H9 (cell line): ENCODE data around the gene GJB2. TPM values are rescaled to one million over a fixed set of nuclear protein-coding genes. Genes with fewer than 3 reads are reported as not detected.

ENCODE experiments used
- DNase-seq: peaks from one replicate; pipeline ENCODE4 v3.0.0-alpha.2; 2017
- H2AFZ ChIP-seq: one replicate; pipeline ENCODE4 v1.6.1; 2013; ENCODE audit warnings: mild to moderate bottlenecking, low read length, control low read depth, moderate library complexity
- H2AK5ac ChIP-seq: 2 replicates; pipeline ENCODE4 v1.6.1; 2013; ENCODE audit warnings: low read length, control low read depth, mixed read lengths; ENCODE audit not compliant: insufficient read length
- H2BK120ac ChIP-seq: one replicate; pipeline ENCODE4 v1.6.1; 2013; ENCODE audit warnings: low read depth, mild to moderate bottlenecking, low read length, control low read depth, inconsistent platforms; ENCODE audit not compliant: poor library complexity, severe bottlenecking
- H2BK12ac ChIP-seq: 2 replicates; pipeline ENCODE4 v1.6.1; 2013; ENCODE audit warnings: low read length, control low read depth, mixed read lengths, low read depth; ENCODE audit not compliant: insufficient read length
- H2BK15ac ChIP-seq: 2 replicates; pipeline ENCODE4 v1.6.1; 2013; ENCODE audit warnings: low read depth, low read length, control low read depth
- H2BK20ac ChIP-seq: one replicate; pipeline ENCODE4 v1.6.1; 2013; ENCODE audit warnings: low read depth, mild to moderate bottlenecking, low read length, control low read depth, inconsistent platforms; ENCODE audit not compliant: poor library complexity, severe bottlenecking
- H2BK5ac ChIP-seq: 2 replicates; pipeline ENCODE4 v1.6.1; 2013; ENCODE audit warnings: low read length, control low read depth, mixed read lengths; ENCODE audit not compliant: insufficient read length
- H3K14ac ChIP-seq: 2 replicates; pipeline ENCODE4 v1.6.1; 2013; ENCODE audit warnings: low read length, control low read depth; ENCODE audit not compliant: insufficient read depth
- H3K18ac ChIP-seq: 2 replicates; pipeline ENCODE4 v1.6.1; 2013; ENCODE audit warnings: low read depth, mild to moderate bottlenecking, mixed read lengths, low read length, control low read depth; ENCODE audit not compliant: insufficient read length
- H3K23ac ChIP-seq: 2 replicates; pipeline ENCODE4 v1.6.1; 2013; ENCODE audit warnings: low read length, control low read depth, mixed read lengths, low read depth; ENCODE audit not compliant: insufficient read length
- H3K23me2 ChIP-seq: 2 replicates; pipeline ENCODE4 v1.6.1; 2013; ENCODE audit warnings: low read depth, mild to moderate bottlenecking, mixed read lengths, low read length, control low read depth; ENCODE audit not compliant: insufficient read length, poor library complexity, severe bottlenecking
- H3K27ac ChIP-seq: 2 replicates; pipeline ENCODE4 v1.5.1; 2013; ENCODE audit warnings: low read length, control low read depth, mixed read lengths, low read depth; ENCODE audit not compliant: insufficient read length
- H3K27me3 ChIP-seq: 2 replicates; pipeline ENCODE4 v1.6.1; 2013; ENCODE audit warnings: low read length, control low read depth, inconsistent platforms; ENCODE audit not compliant: insufficient read depth
- H3K4ac ChIP-seq: 2 replicates; pipeline ENCODE4 v1.6.1; 2013; ENCODE audit warnings: low read depth, mild to moderate bottlenecking, control low read depth, inconsistent platforms, low read length, moderate library complexity
- H3K4me1 ChIP-seq: 2 replicates; pipeline ENCODE4 v1.6.1; 2013; ENCODE audit warnings: low read length, control low read depth, inconsistent platforms; ENCODE audit not compliant: insufficient read depth
- H3K4me2 ChIP-seq: 2 replicates; pipeline ENCODE4 v1.6.1; 2013; ENCODE audit warnings: low read length, control low read depth, mixed read lengths; ENCODE audit not compliant: insufficient read length, insufficient read depth
- H3K56ac ChIP-seq: 2 replicates; pipeline ENCODE4 v1.6.1; 2013; ENCODE audit warnings: low read depth, mild to moderate bottlenecking, mixed read lengths, low read length, control low read depth; ENCODE audit not compliant: insufficient read length
- H3K79me1 ChIP-seq: 2 replicates; pipeline ENCODE4 v1.6.1; 2013; ENCODE audit warnings: low read depth, mild to moderate bottlenecking, moderate library complexity, low read length, control low read depth, inconsistent platforms; ENCODE audit not compliant: insufficient read depth, poor library complexity, severe bottlenecking
- H3K79me2 ChIP-seq: 2 replicates; pipeline ENCODE4 v1.6.1; 2013; ENCODE audit warnings: low read length, control low read depth, inconsistent platforms; ENCODE audit not compliant: insufficient read depth
- H3K9ac ChIP-seq: 2 replicates; pipeline ENCODE4 v1.6.1; 2013; ENCODE audit warnings: low read length, control low read depth, mixed read lengths; ENCODE audit not compliant: insufficient read length; ENCODE audit errors: extremely low read depth
- H3K9me3 ChIP-seq: one replicate; pipeline ENCODE4 v1.6.1; 2013; ENCODE audit warnings: low read depth, low read length, inconsistent platforms; ENCODE audit not compliant: control insufficient read depth
- H3T11ph ChIP-seq: one replicate; pipeline ENCODE4 v1.6.1; 2013; ENCODE audit warnings: mild to moderate bottlenecking, low read length, control low read depth, inconsistent platforms
- H4K20me1 ChIP-seq: one replicate; pipeline ENCODE4 v1.6.1; 2013; ENCODE audit not compliant: control insufficient read depth, insufficient read length, insufficient read depth
- H4K5ac ChIP-seq: 2 replicates; pipeline ENCODE4 v1.6.1; 2013; ENCODE audit warnings: low read depth, mild to moderate bottlenecking, mixed read lengths, low read length, control low read depth; ENCODE audit not compliant: insufficient read length
- H4K8ac ChIP-seq: replicated peaks from 2 replicates; pipeline ENCODE4 v1.6.1; 2013; ENCODE audit warnings: low read length, control low read depth, mixed read lengths, low read depth; ENCODE audit not compliant: insufficient read length
- H4K91ac ChIP-seq: 2 replicates; pipeline ENCODE4 v1.6.1; 2013; ENCODE audit warnings: low read depth, mild to moderate bottlenecking, moderate library complexity, mixed read lengths, low read length, control low read depth; ENCODE audit not compliant: insufficient read length
- H3K27ac Mint-ChIP-seq, 3 experiments: 2 replicates in 2 of 3; 3 replicates in 1 of 3; pipeline ENCODE4 v1.8.0; 2020 to 2021; ENCODE audit warnings: mixed read lengths in 3 of 3, mild to moderate bottlenecking in 1 of 3, moderate library complexity in 1 of 3
- H3K27me3 Mint-ChIP-seq: 2 replicates; pipeline ENCODE4 v1.8.0; 2021; ENCODE audit warnings: low read depth, mild to moderate bottlenecking, moderate library complexity, mixed read lengths
- H3K36me3 Mint-ChIP-seq, 3 experiments: 2 replicates in 2 of 3; 3 replicates in 1 of 3; pipeline ENCODE4 v1.8.0; 2020 to 2021; ENCODE audit warnings: low read depth in 3 of 3, mixed read lengths in 3 of 3; ENCODE audit not compliant: insufficient read depth in 1 of 3
- H3K4me1 Mint-ChIP-seq, 2 experiments: 2 replicates each; pipeline ENCODE4 v1.8.0; 2020; ENCODE audit warnings: mixed read lengths in 2 of 2
- H3K4me3 Mint-ChIP-seq, 2 experiments: 2 replicates in 1 of 2; 3 replicates in 1 of 2; pipeline ENCODE4 v1.8.0; 2020 to 2021; ENCODE audit warnings: mild to moderate bottlenecking in 2 of 2, mixed read lengths in 2 of 2, moderate library complexity in 1 of 2
- H3K9me3 Mint-ChIP-seq, 2 experiments: 2 replicates in 1 of 2; 3 replicates in 1 of 2; pipeline ENCODE4 v1.8.0; 2020; ENCODE audit warnings: mild to moderate bottlenecking in 2 of 2, mixed read lengths in 2 of 2, moderate library complexity in 1 of 2
- WGBS: extraction: QIAGEN DNeasy Blood & Tissue Kit; methylation state at CpG from one replicate; pipeline ENCODE4 v1.1.7; 2013; ENCODE audit warnings: missing lambda C conversion rate, low lambda C conversion rate, mixed read lengths; ENCODE audit not compliant: insufficient read length; ENCODE audit errors: extremely low coverage; 5-methylcytosine and 5-hydroxymethylcytosine counted together
- total RNA-seq: library from RNA; stranded (reverse); gene quantifications from 2 replicates; pipeline ENCODE4 v1.2.1, GENCODE V29; 2021
- TF ChIP-seq, protein P1 (sequence below): fragments of 200-600 bp; sonication (generic); conservative IDR thresholded peaks from 3 replicates; pipeline ENCODE4 v1.8.0; 2021; ENCODE audit warnings: antibody characterized with exemption, mild to moderate bottlenecking

GJB2 gene
- total RNA-seq, 1 experiment from 2014 or later: 0.28 TPM

DNA sequence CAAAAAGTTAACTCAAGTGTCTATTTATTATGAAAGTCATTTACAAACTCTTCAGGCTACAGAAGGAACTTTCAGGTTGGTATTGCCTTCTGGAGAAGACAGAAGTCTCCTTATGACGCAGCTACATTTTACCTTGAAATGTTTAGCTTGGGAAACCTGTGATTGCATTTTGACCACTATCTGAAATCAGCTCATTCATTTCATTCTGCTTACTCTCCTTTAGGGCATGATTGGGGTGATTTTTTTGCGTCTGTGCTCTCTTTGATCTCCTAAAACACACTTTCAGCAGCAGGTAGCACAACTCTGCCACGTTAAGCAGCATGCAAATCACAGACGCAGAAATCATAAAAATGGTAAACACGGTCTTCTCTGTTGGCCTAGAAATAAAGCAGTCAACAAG is 29.8 kb upstream of the GJB2 start:
- Mint-ChIP-seq H3K9me3 (peaks cover 0 to 3% of the 10 kb centered on the region in 2 experiments; a peak in 3 of 5 replicates), H3K4me1 (no peaks in the 10 kb centered on the region), H3K27ac (no peak overlapping the region), H3K4me3 (no peak overlapping the region), H3K36me3 (no peaks in the 10 kb centered on the region), H3K27me3 (peaks cover 39% of the 10 kb centered on the region)
- H3K27ac ChIP-seq: no peak overlapping the region
- no peak overlapping the region for H2BK12ac ChIP-seq
- H3K79me1 ChIP-seq: no peaks in the 10 kb centered on the region
- no peak overlapping the region for H4K8ac ChIP-seq
- no peak overlapping the region for H2BK5ac ChIP-seq
- no peak overlapping the region for H3K56ac ChIP-seq
- H3K18ac ChIP-seq: no peak overlapping the region
- no peak for DNase-seq
- no peaks in the 10 kb centered on the region; the same call in 1 of the 2 replicates for H3K27me3 ChIP-seq
- H3K23me2 ChIP-seq: no peaks in the 10 kb centered on the region
- no peak overlapping the region for H4K5ac ChIP-seq
- no peaks in the 10 kb centered on the region for H4K20me1 ChIP-seq
- H3K14ac ChIP-seq: no peak overlapping the region
- H2BK15ac ChIP-seq: no peak overlapping the region
- H2AK5ac ChIP-seq: no peak overlapping the region
- TF ChIP-seq, protein P1, sequence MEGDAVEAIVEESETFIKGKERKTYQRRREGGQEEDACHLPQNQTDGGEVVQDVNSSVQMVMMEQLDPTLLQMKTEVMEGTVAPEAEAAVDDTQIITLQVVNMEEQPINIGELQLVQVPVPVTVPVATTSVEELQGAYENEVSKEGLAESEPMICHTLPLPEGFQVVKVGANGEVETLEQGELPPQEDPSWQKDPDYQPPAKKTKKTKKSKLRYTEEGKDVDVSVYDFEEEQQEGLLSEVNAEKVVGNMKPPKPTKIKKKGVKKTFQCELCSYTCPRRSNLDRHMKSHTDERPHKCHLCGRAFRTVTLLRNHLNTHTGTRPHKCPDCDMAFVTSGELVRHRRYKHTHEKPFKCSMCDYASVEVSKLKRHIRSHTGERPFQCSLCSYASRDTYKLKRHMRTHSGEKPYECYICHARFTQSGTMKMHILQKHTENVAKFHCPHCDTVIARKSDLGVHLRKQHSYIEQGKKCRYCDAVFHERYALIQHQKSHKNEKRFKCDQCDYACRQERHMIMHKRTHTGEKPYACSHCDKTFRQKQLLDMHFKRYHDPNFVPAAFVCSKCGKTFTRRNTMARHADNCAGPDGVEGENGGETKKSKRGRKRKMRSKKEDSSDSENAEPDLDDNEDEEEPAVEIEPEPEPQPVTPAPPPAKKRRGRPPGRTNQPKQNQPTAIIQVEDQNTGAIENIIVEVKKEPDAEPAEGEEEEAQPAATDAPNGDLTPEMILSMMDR: no peak
- no peak overlapping the region for H3K4ac ChIP-seq
- no peak overlapping the region for H3T11ph ChIP-seq
- WGBS: no CpG with 5 or more reads among the region's 5 CpGs
- no peak overlapping the region for H2AFZ ChIP-seq
- no peak overlapping the region for H2BK120ac ChIP-seq
- H3K9ac ChIP-seq: no peak overlapping the region
- no peaks in the 10 kb centered on the region for H3K9me3 ChIP-seq
- H2BK20ac ChIP-seq: no peak overlapping the region
- H3K4me2 ChIP-seq: no peak overlapping the region
- H3K4me1 ChIP-seq: no peaks in the 10 kb centered on the region
- H3K23ac ChIP-seq: no peak overlapping the region
- no peak overlapping the region for H4K91ac ChIP-seq
- H3K79me2 ChIP-seq: no peaks in the 10 kb centered on the region
